GM12878 (cell line): Measurements from ENCODE around the gene SPINT1. TPM values are rescaled to one million over a fixed set of nuclear protein-coding genes. Genes with fewer than 3 reads are reported as not detected.

Experiments used
- ATAC-seq: fragments of 200-7000 bp; cut with Tn5 transposase; 3 replicates; pipeline ENCODE4 v1.9.1; 2020; ENCODE audit warnings: mild to moderate bottlenecking, moderate library complexity
- BruUV-seq: library from RNA; stranded (reverse); fragments of 400-500 nt; replicated peaks from 2 replicates; lab custom pipeline; 2021; lab: Mats Ljungman, UMichigan
- CTCF ChIA-PET: fragments of 300-600 bp; sonication (Branson Sonifier 250); formaldehyde crosslinking; extraction: SDS; loops from one replicate; lab custom pipeline; 2021; ENCODE audit warnings: inconsistent platforms; lab: Yijun Ruan, JAX
- POLR2A ChIA-PET: fragments of 350-600 bp; formaldehyde crosslinking; extraction: SDS; loops from one replicate; lab custom pipeline; 2021; ENCODE audit warnings: inconsistent platforms; lab: Charles Lee
- RAD21 ChIA-PET: fragments of 300-600 bp; sonication (Branson Sonifier 250); formaldehyde crosslinking; loops from one replicate; lab custom pipeline; 2023; ENCODE audit warnings: antibody characterized with exemption; ENCODE audit not compliant: unreplicated experiment; lab: Charles Lee
- SMC1A ChIA-PET: fragments of 300-600 bp; sonication (Branson Sonifier 250); formaldehyde crosslinking; loops from one replicate; lab custom pipeline; 2023; ENCODE audit not compliant: unreplicated experiment, uncharacterized antibody; lab: Charles Lee
- DNase-seq: peaks from one replicate; pipeline ENCODE4 v3.0.0-alpha.2; 2011; ENCODE audit warnings: low read depth, low spot score
- FAIRE-seq: peaks from 3 replicates; lab custom pipeline; 2011; peaks lifted over from hg19 to GRCh38; lab: Jason Lieb, UNC
- H2AFZ ChIP-seq: 2 replicates; pipeline ENCODE4 v1.6.0; 2011; ENCODE audit warnings: low read depth, low read length, control low read depth; ENCODE audit not compliant: control insufficient read depth
- H3K27ac ChIP-seq: 2 replicates; pipeline ENCODE4 v1.5.1; 2011; ENCODE audit warnings: control low read depth; ENCODE audit not compliant: control insufficient read depth, insufficient read depth
- H3K27me3 ChIP-seq, 2 experiments: replicated peaks in 1 of 2; 2 replicates each; pipeline versions ENCODE4 v1.6.0 to v1.6.1; 2011; ENCODE audit warnings: low read length in 1 of 2; ENCODE audit not compliant: control insufficient read depth in 2 of 2, insufficient read depth in 2 of 2
- H3K36me3 ChIP-seq, 2 experiments: 2 replicates each; pipeline ENCODE4 v1.5.1; 2011; ENCODE audit warnings: low read length in 1 of 2; ENCODE audit not compliant: control insufficient read depth in 2 of 2, insufficient read depth in 2 of 2
- H3K4me1 ChIP-seq: 2 replicates; pipeline ENCODE4 v1.6.1; 2011; ENCODE audit warnings: mild to moderate bottlenecking, low read length, moderate library complexity, mixed read lengths; ENCODE audit not compliant: control insufficient read depth, insufficient read depth
- H3K4me2 ChIP-seq: 2 replicates; pipeline ENCODE4 v1.6.0; 2011; ENCODE audit warnings: control low read depth; ENCODE audit not compliant: control insufficient read depth, insufficient read depth
- H3K4me3 ChIP-seq: fragments of 200-600 bp; sonication (generic); 2 replicates; pipeline ENCODE4 v1.5.1; 2016
- H3K79me2 ChIP-seq: 2 replicates; pipeline ENCODE4 v1.6.0; 2011; ENCODE audit warnings: low read length; ENCODE audit not compliant: control insufficient read depth, insufficient read depth
- H3K9ac ChIP-seq: 2 replicates; pipeline ENCODE4 v1.8.0; 2011; ENCODE audit warnings: low read length, control low read depth, mixed read lengths; ENCODE audit not compliant: control insufficient read depth, insufficient read depth
- H3K9me3 ChIP-seq: replicated peaks from 3 replicates; pipeline ENCODE4 v1.5.1; 2011; ENCODE audit warnings: mild to moderate bottlenecking, low read length; ENCODE audit not compliant: control insufficient read depth, insufficient read depth
- H4K20me1 ChIP-seq: 2 replicates; pipeline ENCODE4 v1.6.0; 2011; ENCODE audit not compliant: control insufficient read depth, insufficient read depth
- ATF7 ChIP-seq: fragments of 450-650 bp; IDR thresholded peaks from 2 replicates; pipeline ENCODE4 v1.6.1; 2016; ENCODE audit warnings: low read depth, mild to moderate bottlenecking
- BCLAF1 ChIP-seq: fragments of 450-650 bp; IDR thresholded peaks from 2 replicates; pipeline ENCODE4 v1.6.1; 2017; ENCODE audit warnings: antibody characterized with exemption, mild to moderate bottlenecking, moderate library complexity
- CEBPB ChIP-seq, 2 experiments: fragments of 150-350 bp in 1 of 2; IDR thresholded peaks; 2 replicates each; pipeline ENCODE4 v1.6.1; 2012 to 2014; ENCODE audit warnings: low read depth in 2 of 2, low read length in 2 of 2, borderline replicate concordance in 1 of 2, inconsistent platforms in 1 of 2
- CEBPZ ChIP-seq: fragments of 150-350 bp; IDR thresholded peaks from 2 replicates; pipeline ENCODE4 v1.6.1; 2016; ENCODE audit warnings: low read depth, low read length
- KDM1A ChIP-seq: fragments of 200-600 bp; sonication (generic); IDR thresholded peaks from 2 replicates; pipeline ENCODE4 v1.6.1; 2016; ENCODE audit warnings: borderline replicate concordance
- MLLT1 ChIP-seq: fragments of 450-650 bp; IDR thresholded peaks from 2 replicates; pipeline ENCODE4 v1.6.1; 2016; ENCODE audit warnings: mild to moderate bottlenecking
- PAX5 ChIP-seq: IDR thresholded peaks from 2 replicates; pipeline ENCODE4 v1.6.1; 2011; ENCODE audit warnings: low read depth, low read length, borderline replicate concordance
- RCOR1 ChIP-seq: conservative IDR thresholded peaks from 2 replicates; pipeline ENCODE4 v1.6.1; 2012; ENCODE audit warnings: low read depth, low read length, improper control_type of control experiment
- REST ChIP-seq: IDR thresholded peaks from 2 replicates; pipeline ENCODE4 v1.6.1; 2012; ENCODE audit warnings: mild to moderate bottlenecking, low read depth, low read length
- RFX5 ChIP-seq: IDR thresholded peaks from 2 replicates; pipeline ENCODE4 v1.6.1; 2011; ENCODE audit warnings: low read depth, low read length, improper control_type of control experiment
- SIN3A ChIP-seq: IDR thresholded peaks from 2 replicates; pipeline ENCODE4 v1.6.1; 2012; ENCODE audit warnings: low read depth, low read length, improper control_type of control experiment
- SMARCA5 ChIP-seq: fragments of 450-650 bp; IDR thresholded peaks from 2 replicates; pipeline ENCODE4 v1.6.1; 2017; ENCODE audit warnings: mild to moderate bottlenecking
- SPI1 ChIP-seq: IDR thresholded peaks from 2 replicates; pipeline ENCODE4 v1.6.1; 2011; ENCODE audit warnings: low read depth, mild to moderate bottlenecking, low read length, moderate library complexity, borderline replicate concordance; ENCODE audit not compliant: insufficient read depth
- ZSCAN29 ChIP-seq: fragments of 450-650 bp; IDR thresholded peaks from 2 replicates; pipeline ENCODE4 v1.6.1; 2017; ENCODE audit warnings: mild to moderate bottlenecking, moderate library complexity
- WGBS: methylation state at CpG from one replicate; pipeline ENCODE4 v1.1.6; 2016; ENCODE audit warnings: low lambda C conversion rate; ENCODE audit not compliant: insufficient replicate concordance, insufficient coverage; ENCODE audit errors: missing lambda C conversion rate; 5-methylcytosine and 5-hydroxymethylcytosine counted together
- in situ Hi-C: fragments of 300-500 bp; cut with MboI; formaldehyde crosslinking; loops from 9 replicates; pipeline ENCODE4 v1.14.3; 2018; ENCODE audit warnings: mixed read lengths
- intact Hi-C: fragments of 100-400 bp; cut with micrococcal nuclease; formaldehyde crosslinking; loops from one replicate; pipeline ENCODE4 v1.14.2; 2022; ENCODE audit not compliant: unreplicated experiment
- polyA plus RNA-seq, 11 experiments: library from polyadenylated mRNA; depleted of rRNA in 4 of 11; unstranded in 6 of 11; stranded (reverse) in 5 of 11; fragments of >200 nt; fragmentation: Nextera tagmentation in 4 of 11; fragmentation: Illumina TruSeq in 1 of 11; extraction: Ambion mirVana in 4 of 11; extraction: Trizol in 1 of 11; gene quantifications; 1 replicate in 1 of 11; 2 replicates in 10 of 11; pipeline versions ENCODE4 v1.2.1 to v1.2.3, GENCODE V29; 2011 to 2016; ENCODE audit warnings: inconsistent platforms in 2 of 11, missing spikeins in 2 of 11, low read depth in 1 of 11
- total RNA-seq, 4 experiments: library from RNA; depleted of rRNA in 3 of 4; stranded (reverse); fragments of >200 nt in 3 of 4; fragmentation: Illumina TruSeq in 1 of 4; extraction: Trizol in 1 of 4; gene quantifications; 2 replicates each; pipeline versions ENCODE4 v1.2.1 to v1.2.3, GENCODE V29; 2013 to 2021

The SPINT1 gene
- total and polyA plus RNA-seq, 10 of the 15 experiments (the other 5 are each of a cell fraction or from before 2014, with no cell fraction given) = 3.5 to 28.6 (median 10.2) TPM

- H3K27me3 ChIP-seq = no peaks in the 10 kb centered on the region
- no peak overlapping the region for H3K4me3 ChIP-seq
- ChIA-PET POLR2A (interaction anchor here (1.0 kb wide), 1 partner anchor 66 kb away, joined by 3 read pairs; no protein-coding TSS in a partner anchor), SMC1A (no interaction called here), CTCF (no interaction called here), RAD21 (no interaction called here)
- no peak for DNase-seq
- H3K27ac ChIP-seq = no peak overlapping the region
- H3K4me1 ChIP-seq = no peaks in the 10 kb centered on the region
- ATAC-seq = no peak
- H4K20me1 ChIP-seq = no peaks in the 10 kb centered on the region
- no peak for FAIRE-seq
- no peaks in the 10 kb centered on the region for H3K79me2 ChIP-seq
- 0% methylated on average over 1 of the region's 1 CpG for WGBS
- H2AFZ ChIP-seq = no peak overlapping the region
- BruUV-seq = no TSS peak
- no peak overlapping the region for H3K4me2 ChIP-seq
- intact Hi-C loops = no loop called here
- no peaks in the 10 kb centered on the region for H3K9me3 ChIP-seq
- no peaks in the 10 kb centered on the region for H3K36me3 ChIP-seq
- in situ Hi-C loops = no loop called here
- H3K9ac ChIP-seq = no peak overlapping the region
- no peak for TF ChIP-seq SPI1
- TF ChIP-seq ATF7 = no peak
- no peak for TF ChIP-seq ZSCAN29
- TF ChIP-seq SMARCA5 = no peak
- no peak for TF ChIP-seq CEBPB (IDR thresholded peaks at IDR 0.05; ENCODE audit: borderline replicate concordance in 1 of 2, low read depth in 2 of 2, low read length in 2 of 2)
- TF ChIP-seq MLLT1 = no peak
- TF ChIP-seq REST = no peak
- no peak for TF ChIP-seq CEBPZ
- no peak for TF ChIP-seq SIN3A
- TF ChIP-seq RCOR1 = no peak
- no peak for TF ChIP-seq BCLAF1
- TF ChIP-seq KDM1A = no peak
- no peak for TF ChIP-seq PAX5
- TF ChIP-seq RFX5 = no peak
Measured at GRCh38 chr15:40831861-40832260, 12.0 kb upstream of the SPINT1 start.
